Testis (tissue), 2 donors: ENCODE results near the gene ALG2.

Source experiments
- POLR2A ChIP-seq: fragments of 450-650 bp; IDR thresholded peaks from one replicate; pipeline ENCODE4 v1.6.1; 2017; ENCODE audit warnings: antibody characterized with exemption, mild to moderate bottlenecking, moderate library complexity
- TF ChIP-seq, protein P1 (sequence below), 3 experiments: fragments of 450-650 bp in 2 of 3; fragments of 200-600 bp in 1 of 3; sonication (generic) in 1 of 3; IDR thresholded peaks; one replicate each; pipeline ENCODE4 v1.5.1; 2016 to 2019; ENCODE audit warnings: antibody characterized with exemption in 3 of 3, mild to moderate bottlenecking in 2 of 3, moderate library complexity in 1 of 3

DNA sequence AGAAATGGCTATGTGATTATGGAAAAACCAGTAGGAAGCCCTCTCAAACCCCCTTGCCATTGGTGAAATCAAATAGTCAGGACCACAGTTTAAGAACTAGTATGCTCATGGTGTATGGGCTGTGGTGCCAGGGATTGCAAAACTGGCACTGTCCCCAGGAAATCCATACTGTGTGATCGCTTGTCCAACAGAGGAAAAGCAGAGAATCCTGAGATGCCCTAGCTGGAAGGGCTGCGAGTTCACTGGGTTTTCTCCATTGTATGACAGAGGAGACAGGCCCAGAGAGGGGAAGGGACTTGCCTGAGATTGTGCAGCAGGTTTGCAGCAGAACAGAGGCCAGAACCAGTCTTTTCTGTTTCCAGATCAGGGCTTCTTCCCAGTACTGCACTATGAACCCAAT, 12.9 kb upstream of the ALG2 start:
- TF ChIP-seq, protein P1, sequence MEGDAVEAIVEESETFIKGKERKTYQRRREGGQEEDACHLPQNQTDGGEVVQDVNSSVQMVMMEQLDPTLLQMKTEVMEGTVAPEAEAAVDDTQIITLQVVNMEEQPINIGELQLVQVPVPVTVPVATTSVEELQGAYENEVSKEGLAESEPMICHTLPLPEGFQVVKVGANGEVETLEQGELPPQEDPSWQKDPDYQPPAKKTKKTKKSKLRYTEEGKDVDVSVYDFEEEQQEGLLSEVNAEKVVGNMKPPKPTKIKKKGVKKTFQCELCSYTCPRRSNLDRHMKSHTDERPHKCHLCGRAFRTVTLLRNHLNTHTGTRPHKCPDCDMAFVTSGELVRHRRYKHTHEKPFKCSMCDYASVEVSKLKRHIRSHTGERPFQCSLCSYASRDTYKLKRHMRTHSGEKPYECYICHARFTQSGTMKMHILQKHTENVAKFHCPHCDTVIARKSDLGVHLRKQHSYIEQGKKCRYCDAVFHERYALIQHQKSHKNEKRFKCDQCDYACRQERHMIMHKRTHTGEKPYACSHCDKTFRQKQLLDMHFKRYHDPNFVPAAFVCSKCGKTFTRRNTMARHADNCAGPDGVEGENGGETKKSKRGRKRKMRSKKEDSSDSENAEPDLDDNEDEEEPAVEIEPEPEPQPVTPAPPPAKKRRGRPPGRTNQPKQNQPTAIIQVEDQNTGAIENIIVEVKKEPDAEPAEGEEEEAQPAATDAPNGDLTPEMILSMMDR (IDR thresholded peaks at IDR 0.05): no peak
- no peak for TF ChIP-seq POLR2A
